Activated CD8-positive, alpha-beta memory T cell treated with anti-CD3 and anti-CD28 coated beads, Interleukin-2, amount 50 U/mL, for 48 hours (primary cell): ENCODE results near the gene RPS24.
"Not testable (repeated sequence)": the region's sequence is repeated elsewhere in the genome, so short reads cannot be mapped to it uniquely, and the experiment has no call there.

Experiments used
- DNase-seq: peaks from one replicate; pipeline ENCODE4 v3.0.0-alpha.2; 2020

The RPS24 gene

DNA sequence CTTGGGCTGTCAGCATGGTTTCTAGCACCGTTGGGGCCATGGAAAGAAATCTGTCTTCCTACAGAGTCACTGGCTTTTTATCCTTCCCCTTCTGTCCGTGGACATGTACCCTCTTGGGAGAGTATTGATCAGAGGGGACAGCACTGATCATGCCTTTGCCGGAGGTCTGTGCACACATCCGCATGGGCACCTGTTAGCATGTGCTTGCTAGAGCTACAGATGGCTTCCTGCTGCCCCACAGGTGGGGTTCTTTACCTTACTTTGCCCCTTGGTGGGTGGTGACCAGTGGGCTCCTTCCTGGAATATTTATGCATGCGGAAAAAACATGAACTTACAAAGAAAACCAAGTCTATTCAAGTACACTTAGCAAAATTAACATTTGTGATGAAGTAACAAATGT is 24.9 kb downstream of the RPS24 start:
- no peak for DNase-seq

DNA sequence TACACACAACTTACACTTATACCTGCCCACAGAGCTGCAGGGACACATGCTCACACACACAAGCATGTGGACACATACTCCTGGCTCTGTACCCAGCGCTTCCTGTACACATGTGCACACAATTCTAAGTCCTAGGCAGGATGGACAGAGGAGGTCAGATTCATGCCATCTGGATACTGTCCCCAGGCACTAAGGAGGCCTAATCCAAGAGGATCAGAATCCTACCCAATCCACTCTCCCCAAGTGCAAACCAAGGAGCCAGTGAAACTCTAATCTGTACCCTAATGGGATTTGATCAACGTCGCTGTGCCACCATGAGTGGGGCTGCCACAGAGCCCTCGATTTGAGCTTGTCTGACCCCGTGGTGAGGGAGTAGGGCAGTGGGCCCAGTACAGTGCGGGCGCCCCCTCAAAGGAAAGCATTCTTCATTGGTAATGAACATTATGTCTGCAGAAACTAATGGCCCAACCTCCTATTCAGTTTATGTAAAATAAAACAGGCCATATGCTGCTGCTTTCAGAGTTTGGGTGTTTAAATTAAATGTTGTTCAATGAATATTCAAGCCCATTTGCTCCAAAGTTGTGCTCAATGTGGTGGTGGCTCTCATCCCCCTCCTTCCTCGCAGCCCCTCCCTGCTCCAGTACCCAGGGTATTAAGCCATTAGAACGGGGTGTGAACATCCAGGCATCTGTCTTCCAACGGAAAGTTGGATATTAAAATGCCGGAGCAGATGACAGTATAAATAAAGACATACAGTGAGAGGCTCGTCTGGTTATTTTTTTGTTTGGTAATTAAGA is 26.4 kb downstream of the RPS24 start:
- no peak for DNase-seq

DNA sequence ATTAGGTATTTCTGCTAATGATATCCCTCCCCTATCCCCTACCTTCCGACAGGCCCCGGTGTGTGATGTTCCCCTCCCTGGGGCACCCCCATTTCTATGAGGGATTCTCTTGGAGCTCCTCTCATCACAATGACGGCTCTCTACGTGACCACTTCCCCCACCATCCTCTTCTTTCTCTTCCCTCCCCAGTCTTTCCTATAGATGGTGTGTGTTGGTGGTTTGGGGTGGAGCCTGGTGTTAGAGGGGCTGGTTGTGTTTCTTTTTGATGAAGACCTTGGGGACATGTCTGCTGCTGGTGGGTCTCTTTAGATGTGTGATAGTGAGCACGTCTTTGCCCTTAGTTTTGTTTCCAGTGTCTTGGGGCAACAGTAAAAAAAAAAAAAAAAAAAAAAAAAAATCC is 28.6 kb downstream of the RPS24 start:
- no peak for DNase-seq

DNA sequence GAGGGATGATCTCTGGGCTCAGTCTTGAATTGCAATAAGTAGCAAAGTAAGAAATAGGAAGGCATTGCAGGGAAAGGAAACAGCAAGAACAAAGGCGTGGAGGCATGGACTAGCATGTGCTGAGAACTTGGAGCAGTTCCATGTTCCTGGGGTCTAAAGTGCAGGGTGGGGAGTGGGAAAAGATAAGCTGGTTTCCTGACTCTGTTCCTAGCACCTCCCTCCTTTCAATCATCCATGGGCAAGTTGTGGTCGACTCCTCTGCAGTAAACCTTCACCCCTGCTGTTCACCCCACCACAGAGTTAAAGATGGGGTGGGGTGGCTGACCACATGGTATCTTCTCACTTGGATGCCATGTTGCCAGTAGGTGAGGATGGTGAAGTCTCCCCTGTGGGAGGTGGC is 29.6 kb downstream of the RPS24 start:
- DNase-seq: no peak

DNA sequence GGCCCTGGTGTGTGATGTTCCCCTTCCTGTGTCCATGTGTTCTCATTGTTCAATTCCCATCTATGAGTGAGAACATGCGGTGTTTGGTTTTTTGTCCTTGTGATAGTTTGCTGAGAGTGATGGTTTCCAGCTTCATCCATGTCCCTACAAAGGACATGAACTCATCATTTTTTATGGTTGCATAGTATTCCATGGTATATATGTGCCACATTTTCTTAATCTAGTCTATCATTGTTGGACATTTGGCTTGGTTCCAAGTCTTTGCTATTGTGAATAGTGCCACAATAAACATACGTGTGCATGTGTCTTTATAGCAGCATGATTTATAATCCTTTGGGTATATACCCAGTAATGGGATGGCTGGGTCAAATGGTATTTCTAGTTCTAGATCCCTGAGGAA is 31.3 kb downstream of the RPS24 start:
- DNase-seq: not testable (repeated sequence)

DNA sequence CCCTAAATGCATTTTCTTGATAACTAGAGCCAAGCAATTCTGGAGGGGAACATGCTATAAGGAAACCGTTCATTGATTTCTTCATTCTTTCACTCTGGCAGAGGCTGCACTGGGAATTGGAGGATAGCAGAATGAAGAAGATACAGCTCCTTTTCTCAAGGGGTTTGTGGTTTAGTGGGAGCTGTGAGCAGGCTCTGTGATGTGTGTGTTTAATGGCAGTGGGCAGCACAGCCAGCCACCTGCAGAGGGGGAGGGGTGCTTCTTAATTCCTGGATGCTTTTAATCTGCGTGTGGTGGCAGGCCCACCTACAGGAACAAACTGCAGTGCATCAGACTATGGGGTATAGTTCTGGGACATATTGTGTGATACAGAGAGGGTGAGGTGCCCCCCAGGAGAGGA is 31.9 kb downstream of the RPS24 start:
- DNase-seq: no peak

DNA sequence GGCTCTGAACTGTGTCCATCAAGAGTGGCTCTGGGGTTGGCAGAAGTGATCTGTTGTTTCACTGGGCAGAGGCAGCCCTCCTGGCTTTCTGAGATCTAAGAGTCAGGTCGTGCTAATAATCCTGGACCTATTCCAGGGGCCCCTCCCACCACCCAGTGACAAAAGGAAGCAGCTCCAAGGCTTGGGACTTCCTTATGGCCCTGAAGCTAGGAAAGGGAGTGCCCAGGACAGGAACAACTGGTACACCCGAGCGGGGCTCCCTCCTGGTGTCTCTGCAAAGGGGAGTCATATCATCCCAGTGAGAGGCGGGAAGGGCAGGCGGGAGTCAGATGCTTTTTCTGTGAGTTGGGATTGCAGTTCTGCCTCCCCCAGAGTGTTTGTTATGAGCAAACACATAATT is 32.3 kb downstream of the RPS24 start:
- DNase-seq: no peak

DNA sequence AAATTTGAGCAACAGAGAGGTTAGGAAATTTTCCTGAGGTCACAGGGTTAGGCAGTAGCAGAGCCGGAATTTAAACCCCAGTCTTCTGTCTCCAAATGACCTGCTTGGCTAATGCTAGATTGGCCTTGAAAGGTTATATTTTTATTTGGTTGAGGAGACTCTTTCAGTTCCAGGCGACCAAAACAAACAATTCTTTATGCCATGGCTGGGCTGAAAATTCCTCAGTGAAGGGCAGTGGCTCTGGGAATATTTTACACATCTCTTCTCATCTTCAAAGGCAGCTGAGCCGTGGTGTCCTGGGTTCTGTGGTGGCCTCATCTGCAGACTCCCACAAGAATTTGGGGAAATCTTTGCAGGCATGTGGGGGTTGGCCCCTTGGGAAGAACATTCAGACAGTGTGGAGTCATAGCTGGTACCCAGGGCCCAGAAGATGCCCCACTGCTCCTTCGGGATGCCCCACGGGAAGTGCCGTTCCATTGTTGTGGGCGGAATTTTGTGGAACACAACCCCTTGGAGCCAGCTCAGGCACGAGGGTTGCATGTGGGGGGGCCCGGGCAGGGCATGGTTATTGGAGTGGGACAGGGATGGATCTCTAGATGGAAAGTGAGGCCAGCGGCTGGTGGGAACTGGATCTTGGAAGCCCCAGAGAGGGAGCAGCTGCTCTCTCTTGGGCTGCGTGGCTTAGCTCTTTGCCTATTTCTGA is 33.2 kb downstream of the RPS24 start:
- no peak for DNase-seq

DNA sequence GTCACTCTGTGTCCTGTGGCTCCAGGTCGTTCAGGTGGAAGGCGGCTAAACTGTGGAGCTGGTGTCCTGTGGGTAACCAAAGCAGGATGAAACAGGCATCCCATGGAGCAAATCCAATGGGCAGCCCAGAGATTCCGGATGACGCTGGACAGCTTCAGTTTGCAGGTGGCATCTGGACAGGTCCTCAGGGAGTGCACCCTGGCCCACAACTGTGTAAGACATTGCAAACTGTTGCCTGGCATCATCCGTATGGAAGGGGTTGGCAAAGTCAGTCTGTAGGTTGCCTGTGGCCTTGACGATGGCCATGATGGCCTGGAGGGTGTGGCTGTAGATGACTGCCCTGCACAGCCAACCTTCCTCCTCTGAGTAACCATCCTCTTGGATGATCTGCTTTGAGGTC is 35.5 kb downstream of the RPS24 start:
- no peak for DNase-seq

DNA sequence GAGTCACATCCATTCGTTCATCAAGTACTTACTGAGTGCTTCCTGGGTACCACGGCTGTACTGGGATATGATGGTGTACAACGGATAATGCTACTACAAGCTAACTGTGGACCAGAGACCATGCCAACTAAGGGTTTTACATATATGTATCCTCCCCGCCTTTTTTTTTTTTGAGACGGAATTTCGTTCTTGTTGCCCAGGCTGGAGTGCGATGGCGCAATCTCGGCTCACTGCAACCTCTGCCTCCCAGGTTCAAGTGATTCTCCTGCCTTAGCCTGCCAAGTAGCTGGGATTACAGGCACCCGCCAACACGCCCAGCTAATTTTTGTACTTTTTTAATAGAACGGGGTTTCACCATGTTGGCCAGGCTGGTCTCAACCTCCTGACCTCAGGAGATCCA is 36.4 kb downstream of the RPS24 start:
- not testable (repeated sequence) for DNase-seq

DNA sequence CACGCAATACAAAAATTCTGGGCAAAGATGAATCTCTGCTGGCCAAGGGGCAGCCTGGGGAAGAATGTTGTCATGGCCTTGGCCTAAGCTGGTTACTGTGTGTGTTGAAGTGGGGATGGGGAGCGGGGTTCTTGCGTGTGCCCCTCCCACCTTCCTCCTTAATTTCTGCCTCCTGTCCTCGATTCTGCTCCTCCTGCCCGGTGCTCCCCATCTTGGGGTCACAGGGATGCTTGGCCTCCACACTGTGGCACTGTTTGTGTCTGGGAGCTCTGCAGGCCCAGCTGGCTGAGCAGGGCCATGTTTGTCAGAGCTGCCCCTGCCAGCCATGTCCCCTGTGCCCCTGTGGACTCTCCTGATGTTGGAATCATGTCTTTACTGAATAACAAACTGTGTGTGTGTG is 37.1 kb downstream of the RPS24 start:
- no peak for DNase-seq

DNA sequence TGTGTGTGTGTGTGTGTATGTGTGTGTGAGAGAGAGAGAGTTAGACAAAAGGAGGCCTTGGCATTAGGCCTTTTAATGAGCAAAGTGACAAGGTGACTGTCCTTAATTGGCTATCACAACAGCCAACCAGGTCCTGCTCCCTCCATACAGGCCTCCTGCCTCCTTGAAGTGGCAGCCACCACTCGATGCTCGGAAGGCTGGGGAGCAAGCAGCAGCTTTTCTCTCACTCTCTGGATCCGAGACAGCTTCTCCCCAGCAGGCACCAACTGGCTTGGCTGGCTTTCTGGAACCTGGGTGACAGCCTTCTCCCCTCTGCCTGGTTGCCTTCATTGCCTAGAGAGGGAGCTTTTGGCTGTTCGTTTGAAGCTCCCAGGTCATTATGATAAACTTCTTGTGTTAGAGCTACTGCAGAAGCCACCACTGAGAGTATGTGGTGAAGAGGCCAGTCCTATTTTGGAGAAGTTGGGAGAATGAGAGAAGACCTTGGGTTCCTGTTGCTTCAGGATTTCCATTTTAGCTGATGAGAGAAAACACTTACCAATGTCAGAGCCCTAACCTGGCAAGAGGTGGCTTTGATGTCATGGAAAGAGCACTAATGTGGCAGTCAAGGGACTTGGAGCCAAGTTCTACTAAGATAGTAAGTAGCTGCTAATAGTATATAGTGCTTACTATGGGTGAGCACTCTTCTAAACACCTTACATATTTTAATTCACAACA is 37.6 kb downstream of the RPS24 start:
- no peak for DNase-seq

DNA sequence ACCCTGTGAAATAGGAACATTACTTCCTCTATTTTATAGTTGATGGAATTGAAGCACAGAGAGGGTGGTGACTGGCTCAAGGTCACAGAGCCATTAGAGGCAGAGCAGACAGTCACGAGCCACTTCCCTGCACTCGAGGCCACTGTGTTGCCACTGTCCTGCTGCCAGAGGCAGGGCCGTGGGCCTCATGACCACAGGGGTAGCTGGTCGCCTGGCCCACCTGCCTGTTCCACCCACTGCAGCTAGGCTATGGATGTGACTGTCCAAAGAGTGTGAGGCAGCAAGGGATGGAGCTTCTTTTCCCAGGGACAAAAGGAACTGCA is 38.2 kb downstream of the RPS24 start:
- DNase-seq: no peak

DNA sequence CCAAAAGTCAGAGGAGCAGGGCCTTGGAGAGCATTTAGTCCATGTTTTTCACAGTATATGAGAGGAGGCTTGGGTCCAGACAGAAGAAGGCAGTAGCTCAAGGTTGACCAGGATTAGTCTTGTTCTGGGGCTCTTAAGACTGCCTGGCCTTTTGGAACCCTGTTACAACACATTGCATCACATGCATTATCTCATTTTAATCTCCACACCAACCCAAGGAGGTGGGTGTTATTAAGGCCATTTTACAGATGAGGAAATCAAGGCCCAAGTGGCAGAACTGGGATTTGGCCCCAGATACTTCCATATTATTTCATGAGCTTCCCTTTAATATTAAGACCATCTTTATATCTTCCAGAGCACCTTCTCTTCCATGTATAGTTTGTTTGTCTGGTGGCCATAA is 38.8 kb downstream of the RPS24 start:
- DNase-seq: no peak

DNA sequence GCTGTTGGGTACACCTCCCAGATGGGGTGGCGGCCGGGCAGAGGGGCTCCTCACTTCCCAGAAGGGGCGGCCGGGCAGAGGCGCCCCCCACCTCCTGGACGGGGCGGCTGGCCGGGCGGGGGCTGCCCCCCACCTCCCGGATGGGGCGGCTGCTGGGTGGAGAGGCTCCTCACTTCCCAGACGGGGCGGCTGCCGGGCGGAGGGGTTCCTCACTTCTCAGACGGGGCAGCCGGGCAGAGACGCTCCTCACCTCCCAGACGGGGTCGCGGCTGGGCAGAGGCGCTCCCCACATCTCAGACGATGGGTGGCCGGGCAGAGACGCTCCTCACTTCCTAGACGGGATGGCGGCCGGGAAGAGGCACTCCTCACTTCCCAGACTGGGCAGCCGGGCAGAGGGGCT is 42.1 kb downstream of the RPS24 start:
- DNase-seq: not testable (repeated sequence)

DNA sequence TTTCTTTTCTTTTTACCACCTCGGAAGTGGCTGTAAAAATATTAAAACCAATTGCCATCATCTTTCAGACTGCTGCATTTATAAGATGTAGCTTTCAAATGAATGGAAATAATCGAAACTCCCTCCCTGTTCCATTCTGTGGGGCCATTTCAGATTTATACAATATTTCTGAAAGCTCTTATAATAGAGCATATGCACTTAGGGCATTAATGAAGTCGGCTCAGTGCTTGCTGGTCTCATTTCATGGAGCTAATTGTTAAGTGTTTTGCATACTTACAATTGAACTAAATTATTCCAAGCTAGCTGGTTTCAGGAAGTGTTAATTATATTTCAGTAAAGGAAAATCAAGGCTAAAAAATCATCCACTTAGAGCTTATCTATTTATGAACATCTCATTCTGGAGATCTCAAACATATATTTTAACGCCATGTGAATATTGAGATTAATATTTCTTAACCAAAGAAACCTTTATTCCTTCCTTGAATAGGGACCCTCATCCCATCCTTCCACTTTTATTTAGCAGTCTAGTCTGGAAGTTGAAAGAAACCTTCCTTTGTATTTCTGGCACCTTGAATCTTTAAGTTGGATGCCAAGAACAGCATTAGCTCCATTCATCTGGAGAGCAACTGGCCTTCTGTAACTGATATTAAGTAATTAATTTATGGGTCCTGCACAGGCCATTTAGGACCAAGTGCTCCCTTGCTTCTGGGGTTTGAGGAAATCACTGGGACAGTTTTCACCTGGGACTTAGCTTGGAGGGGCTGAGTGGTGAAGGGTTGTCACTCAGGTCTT is 45.1 kb downstream of the RPS24 start:
- DNase-seq: no peak

DNA sequence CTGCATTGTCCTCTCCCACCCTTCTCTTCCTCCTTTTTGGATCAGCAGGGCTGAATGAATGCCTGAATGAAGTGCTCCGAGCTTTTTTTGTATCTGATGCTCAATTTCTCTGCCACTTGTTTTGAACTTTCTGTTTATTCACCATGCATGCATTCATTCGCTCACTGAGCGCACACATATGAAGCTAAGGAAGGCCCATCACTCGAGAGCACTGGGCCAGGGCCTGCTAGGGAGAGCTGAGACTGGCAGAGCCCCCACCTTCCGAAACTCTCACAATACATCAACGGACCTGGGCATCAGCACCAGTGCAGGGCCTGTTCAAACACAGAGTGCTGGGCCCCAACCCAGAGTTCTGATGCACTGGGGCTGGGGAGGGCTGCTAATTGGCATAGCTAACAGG is 45.7 kb downstream of the RPS24 start:
- DNase-seq: no peak

DNA sequence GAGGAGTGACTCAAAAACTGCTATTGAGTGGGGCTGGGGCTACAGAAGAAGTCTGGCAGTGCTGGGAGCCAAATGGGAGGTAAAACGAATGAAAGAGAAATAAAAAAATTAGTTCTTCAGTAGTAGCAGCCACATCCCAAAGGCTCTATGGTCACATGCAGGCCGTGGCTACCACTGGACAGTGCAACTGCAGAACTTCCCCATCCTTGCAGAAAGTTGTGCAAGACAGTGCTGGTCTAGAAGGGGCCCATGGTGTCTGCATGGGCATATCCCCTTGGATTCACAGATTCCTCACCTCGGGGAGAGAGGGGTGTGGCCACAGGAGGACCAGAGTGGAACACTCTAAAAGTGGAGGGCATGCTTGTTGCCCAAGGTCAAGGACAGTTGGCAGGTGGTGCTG is 47.6 kb downstream of the RPS24 start:
- DNase-seq: no peak

DNA sequence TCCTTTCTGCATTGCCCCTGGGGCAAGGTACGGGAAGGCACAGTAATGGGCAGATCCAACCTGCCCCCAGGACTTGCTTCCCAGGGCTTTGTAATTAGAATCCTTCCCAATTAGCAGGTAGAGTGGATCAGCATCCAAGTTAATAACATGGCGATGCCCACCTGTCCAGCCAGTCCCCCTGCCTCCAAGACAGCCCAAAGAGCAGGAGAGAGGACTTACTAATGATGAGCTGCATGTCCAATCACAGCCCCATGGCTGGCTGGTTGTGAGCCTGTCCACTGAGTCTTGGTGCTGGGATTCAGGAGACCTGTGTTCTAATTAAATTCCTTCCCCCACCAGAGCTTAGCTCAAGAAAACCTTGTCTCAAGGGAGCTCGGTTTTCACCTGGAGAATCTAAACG is 49.0 kb downstream of the RPS24 start:
- no peak for DNase-seq
